ENCODE results near the gene KLHL40.

Gene KLHL40

GRCh38 chr3:42656680-42657610, 28.4 kb upstream of the KLHL40 start:
- in situ Hi-C loops (cut with HindIII; ENCODE audit: low sequenced_read_pairs): no loop called here

- in situ Hi-C loops (cut with HindIII; ENCODE audit: low sequenced_read_pairs): no loop called here
Observed at GRCh38 chr3:42657675-42658074, 27.7 kb upstream of the KLHL40 start.

DNA sequence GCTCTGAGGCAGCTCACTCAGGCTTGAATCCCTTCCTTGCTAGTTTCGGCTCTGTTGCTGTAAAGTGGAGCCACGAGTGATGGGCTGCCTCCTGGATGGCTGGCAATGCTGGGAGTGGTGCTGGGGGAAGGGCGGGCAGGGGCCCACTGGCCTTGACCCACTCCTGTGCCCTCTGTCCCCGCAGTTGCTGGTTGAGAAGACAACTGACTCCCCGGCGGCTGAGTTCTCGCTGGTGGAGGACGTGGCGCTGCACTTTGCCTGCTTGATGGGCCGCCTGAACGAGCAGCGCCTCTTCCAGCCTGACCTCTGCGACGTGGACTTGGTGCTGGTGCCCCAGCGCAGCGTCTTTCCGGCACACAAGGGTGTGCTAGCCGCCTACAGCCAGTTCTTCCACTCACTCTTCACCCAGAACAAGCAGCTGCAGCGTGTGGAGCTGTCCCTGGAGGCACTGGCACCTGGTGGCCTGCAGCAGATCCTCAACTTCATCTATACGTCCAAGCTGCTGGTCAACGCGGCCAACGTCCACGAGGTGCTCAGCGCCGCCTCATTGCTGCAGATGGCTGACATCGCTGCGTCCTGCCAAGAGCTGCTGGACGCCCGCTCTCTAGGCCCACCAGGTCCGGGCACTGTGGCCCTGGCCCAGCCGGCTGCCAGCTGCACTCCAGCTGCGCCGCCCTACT, 27.1 kb upstream of the KLHL40 start:
- in situ Hi-C loops (cut with HindIII; ENCODE audit: low sequenced_read_pairs): no loop called here

DNA sequence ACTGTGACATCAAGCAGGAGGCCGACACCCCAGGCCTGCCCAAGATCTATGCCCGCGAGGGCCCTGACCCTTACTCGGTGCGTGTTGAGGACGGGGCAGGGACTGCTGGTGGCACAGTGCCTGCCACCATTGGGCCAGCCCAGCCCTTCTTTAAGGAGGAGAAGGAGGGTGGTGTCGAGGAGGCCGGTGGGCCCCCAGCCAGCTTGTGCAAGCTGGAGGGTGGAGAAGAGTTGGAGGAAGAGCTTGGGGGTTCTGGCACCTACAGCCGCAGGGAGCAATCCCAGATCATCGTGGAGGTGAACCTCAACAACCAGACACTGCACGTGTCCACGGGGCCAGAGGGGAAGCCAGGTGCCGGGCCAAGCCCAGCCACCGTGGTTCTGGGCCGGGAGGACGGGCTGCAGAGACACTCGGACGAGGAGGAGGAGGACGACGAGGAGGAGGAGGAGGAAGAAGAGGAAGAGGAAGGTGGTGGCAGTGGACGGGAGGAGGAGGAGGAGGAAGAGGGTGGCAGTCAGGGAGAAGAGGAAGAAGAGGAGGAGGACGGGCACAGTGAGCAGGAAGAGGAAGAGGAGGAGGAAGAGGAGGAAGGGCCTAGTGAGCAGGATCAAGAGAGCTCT, 26.5 kb upstream of the KLHL40 start:
- in situ Hi-C loops (cut with HindIII; ENCODE audit: low sequenced_read_pairs): no loop called here

DNA sequence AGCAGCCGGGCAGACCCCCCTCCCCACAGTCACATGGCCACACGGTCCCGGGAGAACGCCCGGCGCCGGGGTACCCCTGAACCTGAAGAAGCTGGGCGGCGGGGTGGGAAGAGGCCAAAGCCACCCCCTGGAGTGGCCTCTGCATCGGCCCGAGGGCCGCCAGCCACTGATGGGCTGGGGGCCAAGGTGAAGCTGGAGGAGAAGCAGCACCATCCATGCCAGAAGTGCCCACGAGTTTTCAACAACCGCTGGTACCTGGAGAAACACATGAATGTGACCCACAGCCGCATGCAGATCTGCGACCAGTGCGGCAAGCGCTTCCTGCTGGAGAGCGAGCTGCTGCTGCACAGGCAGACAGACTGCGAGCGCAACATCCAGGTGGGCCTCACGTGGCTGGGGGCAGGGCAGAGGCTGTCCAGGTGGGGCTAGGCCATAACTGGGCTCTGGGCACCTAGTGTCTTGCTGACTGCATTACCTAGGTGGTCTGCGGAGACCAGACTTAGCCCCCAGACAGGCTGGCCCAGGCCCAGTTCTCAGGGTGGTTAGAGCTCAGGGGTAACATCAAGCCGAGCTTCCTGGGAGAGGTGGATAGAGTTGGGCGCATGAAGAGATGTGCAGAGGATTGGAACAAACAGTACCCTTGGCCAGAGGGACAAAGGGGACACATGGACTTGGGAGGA, 25.7 kb upstream of the KLHL40 start:
- in situ Hi-C loops (cut with HindIII; ENCODE audit: low sequenced_read_pairs): loop anchor here (5.0 kb wide), 2 partner anchors 53 to 108 kb away; no protein-coding TSS in a partner anchor

DNA sequence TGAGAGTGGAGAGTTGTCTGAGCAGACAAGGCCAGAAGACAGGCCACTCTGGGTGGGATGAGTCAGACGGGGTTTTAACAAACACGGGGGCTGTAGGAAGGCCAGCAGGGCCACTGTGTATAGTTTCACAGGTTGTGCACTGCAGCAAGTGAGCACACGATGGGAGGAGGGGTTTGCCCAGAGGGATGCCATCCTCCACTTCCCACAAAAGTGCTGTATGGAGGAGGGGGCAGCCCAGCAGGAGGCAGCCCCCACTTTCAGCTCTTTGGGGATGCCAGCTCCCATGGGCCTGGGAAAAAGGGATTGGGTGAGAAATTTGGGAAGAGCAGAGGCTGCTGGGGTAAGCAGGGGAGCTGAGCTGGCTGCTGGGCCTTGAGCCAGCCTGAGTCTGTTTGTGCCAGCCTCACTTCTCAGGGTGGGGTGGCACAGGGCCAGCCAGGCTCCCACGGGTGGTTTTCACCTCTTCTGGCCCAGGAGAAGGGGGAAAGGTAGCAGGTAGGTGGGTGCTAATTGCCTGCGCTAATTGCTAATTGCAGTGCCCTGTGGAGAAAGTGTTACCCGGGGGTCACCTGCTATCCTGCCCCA, 25.1 kb upstream of the KLHL40 start:
- in situ Hi-C loops (cut with HindIII; ENCODE audit: low sequenced_read_pairs): loop anchor here (5.0 kb wide), 2 partner anchors 52 to 107 kb away; no protein-coding TSS in a partner anchor

GRCh38 chr3:42660898-42661297, 24.4 kb upstream of the KLHL40 start:
- in situ Hi-C loops (cut with HindIII; ENCODE audit: low sequenced_read_pairs): loop anchor here (5.0 kb wide), 2 partner anchors 51 to 106 kb away; no protein-coding TSS in a partner anchor

- in situ Hi-C loops (cut with HindIII; ENCODE audit: low sequenced_read_pairs): loop anchor here (5.0 kb wide), 2 partner anchors 51 to 106 kb away; no protein-coding TSS in a partner anchor
Observed at GRCh38 chr3:42661593-42662022, 23.7 kb upstream of the KLHL40 start.

DNA sequence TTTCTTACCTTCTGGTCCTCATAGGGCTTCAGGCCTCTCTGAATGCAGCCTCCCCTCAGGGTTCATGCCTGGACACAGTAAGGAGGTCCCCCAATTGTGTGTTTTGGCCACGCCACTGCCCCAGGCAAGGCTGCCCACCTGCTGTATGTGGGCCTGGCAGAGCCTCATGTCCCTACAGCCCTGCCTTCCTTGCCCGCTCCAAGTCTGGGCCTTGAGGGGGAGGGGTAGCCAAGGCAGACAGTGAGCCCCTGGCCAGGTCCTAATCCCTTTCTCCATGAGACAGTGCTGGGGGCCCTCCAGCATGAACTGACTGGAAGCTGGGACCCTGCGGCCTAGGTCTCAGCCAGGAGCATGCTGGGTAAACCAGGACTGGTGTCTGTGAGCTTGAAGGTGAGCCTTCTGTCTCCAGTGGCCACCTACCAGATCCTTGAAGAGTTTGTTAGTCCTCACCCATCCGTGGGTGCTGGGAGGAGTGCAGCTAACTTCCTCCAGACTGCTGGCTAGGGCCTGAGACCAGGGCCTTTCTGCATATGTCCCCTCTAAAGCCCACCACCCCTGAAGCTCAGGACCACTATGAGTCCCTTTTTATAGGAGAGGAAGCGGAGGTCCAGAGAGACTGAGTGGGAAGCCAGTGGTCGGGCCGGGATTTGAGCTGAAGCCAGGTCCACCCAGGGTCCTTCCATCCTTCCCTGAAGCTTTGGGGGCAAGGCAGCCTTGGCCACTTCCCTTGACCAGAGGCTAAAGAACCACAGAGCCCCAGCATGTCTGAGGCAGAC, 23.1 kb upstream of the KLHL40 start:
- in situ Hi-C loops (cut with HindIII; ENCODE audit: low sequenced_read_pairs): loop anchor here (5.0 kb wide), 2 partner anchors 50 to 105 kb away; no protein-coding TSS in a partner anchor

GRCh38 chr3:42662813-42663535, 22.4 kb upstream of the KLHL40 start:
- in situ Hi-C loops (cut with HindIII; ENCODE audit: low sequenced_read_pairs): loop anchor here (5.0 kb wide), 2 partner anchors 49 to 104 kb away; no protein-coding TSS in a partner anchor

GRCh38 chr3:42663581-42664437, 21.5 kb upstream of the KLHL40 start:
- in situ Hi-C loops (cut with HindIII; ENCODE audit: low sequenced_read_pairs): loop anchor here (5.0 kb wide), 2 partner anchors 48 to 103 kb away; no protein-coding TSS in a partner anchor

DNA sequence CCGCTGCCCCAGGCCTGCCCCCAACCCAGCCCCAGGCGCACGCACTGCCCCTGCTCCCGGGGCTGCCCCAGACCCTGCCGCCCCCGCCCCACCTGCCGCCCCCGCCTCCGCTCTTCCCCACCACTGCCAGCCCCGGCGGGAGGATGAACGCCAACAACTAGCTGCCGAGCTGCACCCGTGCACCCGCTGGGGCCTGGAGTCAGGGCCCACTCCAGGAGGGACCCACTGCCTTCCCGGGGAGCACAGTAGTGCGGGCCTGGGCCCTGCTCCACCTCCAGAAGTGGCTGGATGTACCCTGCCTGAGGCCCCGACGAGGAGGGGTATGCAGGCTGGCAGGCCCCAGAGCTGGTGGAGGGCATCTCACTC, 20.9 kb upstream of the KLHL40 start:
- in situ Hi-C loops (cut with HindIII; ENCODE audit: low sequenced_read_pairs): loop anchor here (5.0 kb wide), 2 partner anchors 48 to 103 kb away; no protein-coding TSS in a partner anchor

- in situ Hi-C loops (cut with HindIII; ENCODE audit: low sequenced_read_pairs): no loop called here
Observed at GRCh38 chr3:42665050-42665878, 20.1 kb upstream of the KLHL40 start.

- in situ Hi-C loops (cut with HindIII; ENCODE audit: low sequenced_read_pairs): no loop called here
Observed at GRCh38 chr3:42666022-42666421, 19.3 kb upstream of the KLHL40 start.

DNA sequence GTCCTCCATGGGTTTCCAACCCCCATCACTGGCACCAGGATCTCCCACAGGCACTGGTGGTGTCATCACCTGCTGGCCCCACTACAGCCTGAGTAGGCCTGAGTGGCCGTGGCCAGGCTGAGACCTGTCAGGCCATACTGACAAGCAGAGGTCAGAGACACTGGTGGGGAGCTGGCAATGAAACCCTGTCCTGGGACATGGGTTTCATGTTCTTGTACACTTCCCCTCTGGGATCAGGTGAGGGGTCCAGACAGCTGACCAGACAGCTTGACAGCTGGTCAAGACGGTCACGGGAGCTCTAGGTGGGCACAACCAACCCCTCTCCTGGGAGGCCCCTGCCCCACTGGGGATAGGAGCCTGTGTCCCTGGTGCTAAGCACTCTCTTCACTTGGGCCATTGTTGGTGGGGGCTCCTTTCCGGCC, 18.7 kb upstream of the KLHL40 start:
- in situ Hi-C loops (cut with HindIII; ENCODE audit: low sequenced_read_pairs): no loop called here

GRCh38 chr3:42667096-42667522, 18.2 kb upstream of the KLHL40 start:
- in situ Hi-C loops (cut with HindIII; ENCODE audit: low sequenced_read_pairs): no loop called here

Measured in endothelial cell of hepatic sinusoid (primary cell).